DMS153 (cell line): ENCODE measurements around the gene BCAR3.
A peak's percentile ranks its signal among the peaks of the same experiment; 100 is the strongest.
"Not testable (repeated sequence)": the region's sequence is repeated elsewhere in the genome, so short reads cannot be mapped to it uniquely, and the experiment has no call there.

Source experiments
- DNase-seq: peaks from one replicate; lab custom pipeline; 2025; lab: John Stamatoyannopoulos, UW

BCAR3 gene

DNA sequence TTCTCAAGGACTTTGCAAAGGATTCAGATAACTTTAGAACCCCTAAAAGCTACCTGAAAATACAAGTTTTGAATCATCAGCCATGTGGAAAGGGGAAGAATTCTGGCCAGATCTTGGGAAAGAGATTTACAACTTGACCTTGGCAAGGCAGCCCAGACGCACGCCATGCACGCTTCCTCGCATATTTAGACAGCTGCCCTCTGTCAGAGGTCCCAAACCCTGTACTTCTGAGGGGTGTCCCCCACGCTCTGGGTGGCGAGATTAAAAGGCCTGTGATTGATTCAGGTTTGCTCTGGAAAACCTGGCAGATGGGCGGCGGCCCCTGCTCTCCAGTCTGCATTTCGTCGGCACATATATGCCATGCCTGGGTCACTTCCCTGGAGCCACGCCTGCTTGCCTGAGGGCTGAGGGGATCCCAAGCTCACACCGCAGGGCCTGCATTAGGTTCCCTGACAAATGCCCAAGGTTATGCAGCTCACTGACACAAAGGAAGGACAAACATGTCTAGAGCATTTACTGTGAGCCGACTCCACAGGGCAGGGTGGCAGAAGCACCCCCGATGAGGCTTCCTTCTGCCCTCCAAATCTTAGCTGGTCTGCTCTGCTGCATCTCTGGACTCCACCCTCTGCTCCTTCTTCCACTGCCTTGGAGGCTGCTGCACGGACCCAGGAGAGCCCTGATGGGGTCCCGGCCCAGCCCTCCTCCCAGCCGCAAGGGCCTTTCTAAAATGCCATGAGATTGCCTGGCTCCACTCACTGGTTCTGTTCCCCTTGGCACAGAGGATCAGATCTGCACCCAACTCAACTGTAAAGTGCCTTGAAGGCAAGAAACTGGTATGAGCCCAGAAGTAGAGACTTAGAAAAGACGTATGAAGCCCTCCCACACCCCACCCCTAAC lies 103.9 kb downstream of the BCAR3 start:
- no peak for DNase-seq

DNA sequence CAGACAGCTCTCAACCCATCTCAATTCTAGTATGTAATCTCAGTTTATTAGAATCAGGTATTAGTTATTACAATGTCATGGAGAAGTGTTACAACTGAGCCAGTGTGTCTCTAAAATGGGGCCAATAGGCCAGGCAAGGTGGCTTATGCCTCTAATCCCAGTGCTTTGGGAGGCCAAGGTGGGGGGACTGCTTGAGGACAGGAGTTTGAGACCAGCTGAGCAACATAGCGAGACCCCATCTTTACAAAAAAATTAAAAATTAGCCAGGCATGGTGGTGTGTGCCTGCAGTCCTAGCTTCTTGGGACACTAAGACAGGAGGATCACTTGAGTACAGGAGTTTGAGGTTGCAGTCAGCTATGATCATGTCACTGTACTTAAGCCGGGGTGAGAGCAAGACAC lies 104.9 kb downstream of the BCAR3 start:
- DNase-seq = no peak

DNA sequence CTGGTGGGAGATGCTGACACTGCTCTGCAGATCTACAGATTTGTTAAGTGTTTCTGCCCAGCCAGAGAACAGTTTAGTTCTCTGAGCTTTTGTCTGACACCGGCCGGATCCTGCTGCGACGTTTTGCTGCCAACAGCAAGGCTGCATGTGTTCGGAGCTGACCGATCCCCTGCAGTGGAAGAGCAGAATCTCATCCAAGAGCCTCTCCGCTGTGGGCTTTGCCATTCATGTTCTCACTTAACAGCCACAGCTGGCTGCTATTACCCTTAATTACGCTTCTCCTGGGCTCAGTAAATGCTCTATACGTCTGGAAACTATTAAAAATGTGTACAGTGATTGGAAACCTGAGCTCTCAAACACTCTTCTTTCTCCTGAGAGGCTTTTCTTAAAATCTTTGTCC lies 105.3 kb downstream of the BCAR3 start:
- peak; percentile 21 for DNase-seq

DNA sequence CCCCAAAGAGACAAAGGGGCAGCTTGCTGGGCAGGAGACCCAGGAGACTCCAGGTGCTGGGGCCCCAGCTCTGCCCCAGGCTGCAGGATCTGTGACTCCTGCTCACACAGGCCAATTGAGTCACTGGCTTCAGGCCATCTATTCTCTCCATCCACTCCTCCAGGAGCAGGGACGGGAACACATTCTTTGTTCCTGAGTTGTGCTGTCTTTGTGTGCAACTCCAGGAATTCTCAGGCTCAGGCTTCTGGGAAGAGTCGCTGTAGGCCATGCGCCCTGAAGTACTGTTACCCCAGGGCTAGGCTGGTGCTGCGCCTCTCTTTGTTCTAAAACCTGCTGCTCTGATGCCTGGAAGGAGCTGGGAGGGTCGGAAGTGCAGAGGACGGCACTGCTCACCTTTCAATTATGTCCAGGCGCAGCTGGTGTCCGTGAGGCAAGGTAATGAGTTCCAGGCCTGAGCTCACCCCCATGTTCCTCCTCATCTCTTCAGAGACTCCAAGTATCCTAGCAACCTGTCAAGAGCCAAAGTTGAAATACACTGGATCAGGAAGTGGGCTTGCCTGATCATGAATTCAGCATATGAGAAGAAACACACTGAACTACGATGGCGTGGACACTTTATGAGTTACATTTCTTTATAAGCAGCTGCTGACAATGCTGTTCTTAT lies 105.9 kb downstream of the BCAR3 start:
- peak; percentile 78 for DNase-seq

DNA sequence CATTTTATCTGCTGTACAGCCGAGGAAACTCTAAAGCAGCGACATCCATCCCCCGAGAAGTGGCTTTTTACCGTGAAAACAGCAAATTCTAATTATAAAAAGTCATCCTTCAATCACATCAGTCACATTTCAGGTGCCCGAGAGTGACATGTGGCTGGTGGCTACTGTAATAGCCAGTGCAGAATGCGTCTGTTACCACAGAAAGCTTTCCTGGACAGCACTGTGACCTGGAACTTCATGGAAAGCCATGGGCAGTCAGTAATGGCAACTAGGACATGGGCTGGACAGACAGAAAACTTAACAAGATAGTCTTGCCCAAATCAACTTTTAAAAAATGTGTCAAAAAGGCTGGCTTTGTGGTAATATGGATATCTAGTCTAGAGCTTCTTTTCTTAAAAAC lies 106.6 kb downstream of the BCAR3 start:
- no peak for DNase-seq

DNA sequence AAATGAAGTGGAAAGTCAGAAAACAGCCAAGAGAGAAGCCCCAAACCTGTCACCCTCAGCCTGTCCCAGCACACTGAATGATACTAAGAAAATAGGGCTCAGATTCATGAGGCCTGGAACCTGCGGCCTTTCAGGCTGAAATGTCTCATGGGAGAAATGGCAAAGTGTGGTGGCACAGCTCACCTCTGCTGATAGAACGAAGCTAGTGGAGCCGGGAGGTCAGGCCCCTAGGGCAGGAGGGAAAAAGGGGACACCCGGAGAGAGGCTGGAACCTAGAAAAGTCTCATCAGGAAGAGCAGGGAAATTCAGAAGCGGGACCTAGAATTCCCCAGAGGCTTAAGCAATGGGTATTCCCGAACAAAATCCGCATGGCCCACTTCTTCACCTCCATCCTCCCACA lies 107.1 kb downstream of the BCAR3 start:
- no peak for DNase-seq

DNA sequence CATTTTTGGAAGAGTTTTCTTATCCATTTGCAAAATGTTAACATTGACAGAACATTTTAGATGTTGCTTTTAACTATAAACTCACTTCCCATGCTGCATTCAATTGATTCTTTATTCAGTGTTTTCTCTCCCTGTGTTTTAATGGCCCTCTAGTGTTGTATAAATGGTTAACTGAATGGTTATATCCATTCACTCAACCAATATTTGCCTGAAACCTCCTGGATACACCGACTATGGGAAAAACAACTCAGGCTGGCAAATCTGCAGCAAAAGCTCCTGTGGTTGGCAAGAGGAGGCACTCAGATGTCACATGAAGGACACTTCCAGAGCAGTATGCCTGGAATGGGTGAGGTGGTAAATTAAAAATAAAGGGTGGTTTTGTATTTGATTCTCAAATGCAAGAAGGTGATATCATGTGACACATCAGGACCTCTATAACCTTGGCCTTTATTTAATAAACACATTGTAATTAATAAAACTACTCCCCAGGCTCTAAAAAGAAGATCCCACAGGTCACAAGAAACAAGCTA lies 107.6 kb downstream of the BCAR3 start:
- DNase-seq = peak; percentile 87

DNA sequence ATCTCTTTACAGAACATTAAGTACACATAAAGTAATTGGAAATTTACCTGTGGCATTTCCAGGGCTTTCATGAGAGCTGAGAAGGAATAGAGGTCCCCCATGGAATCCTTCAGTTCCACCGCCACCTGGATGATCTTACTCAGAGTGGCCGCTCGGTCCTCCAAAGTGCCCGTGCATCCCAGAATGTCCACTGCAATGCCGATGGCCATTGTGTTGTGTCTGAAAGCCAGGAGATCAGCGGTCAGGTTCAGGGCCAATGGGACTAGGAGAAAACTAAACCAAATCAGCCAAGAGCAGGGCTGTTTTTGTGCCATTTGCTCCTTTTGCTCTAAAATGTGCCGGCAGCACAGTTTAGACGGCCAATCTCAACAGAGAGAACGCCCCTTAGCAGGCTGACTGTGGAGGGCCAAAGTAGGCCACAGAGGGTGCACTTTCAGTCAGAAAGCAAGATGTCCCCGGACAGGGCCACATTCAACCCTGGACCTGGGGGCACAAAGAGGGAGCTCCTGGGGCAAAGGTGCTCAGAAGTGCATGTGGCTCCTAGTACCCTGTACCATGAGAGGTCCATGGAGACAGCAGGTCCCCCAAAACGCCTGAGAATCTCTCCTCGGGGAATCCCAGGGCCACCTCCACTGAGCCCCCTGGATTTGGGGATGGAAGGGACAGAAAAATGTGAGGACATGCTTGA lies 109.9 kb downstream of the BCAR3 start:
- DNase-seq = no peak

DNA sequence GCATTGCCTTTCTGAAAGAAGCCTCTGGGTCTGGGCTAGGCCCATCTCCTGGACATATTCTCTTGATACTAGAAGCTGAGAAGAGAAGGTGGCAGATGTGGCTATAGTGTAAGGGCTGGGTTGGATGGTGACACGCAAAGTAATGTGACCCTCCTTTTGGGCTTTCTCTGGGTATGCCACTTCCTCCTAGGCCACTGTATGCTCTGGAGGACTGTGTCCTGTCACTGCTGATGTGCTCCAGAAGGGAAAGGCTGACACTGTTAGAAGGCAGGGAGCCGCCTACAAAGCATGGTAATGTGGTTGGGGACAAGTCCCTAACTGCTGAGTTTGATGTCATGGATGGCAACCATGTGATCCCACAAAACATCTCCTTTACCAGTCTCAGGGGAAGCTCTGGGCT lies 112.1 kb downstream of the BCAR3 start:
- DNase-seq = no peak

DNA sequence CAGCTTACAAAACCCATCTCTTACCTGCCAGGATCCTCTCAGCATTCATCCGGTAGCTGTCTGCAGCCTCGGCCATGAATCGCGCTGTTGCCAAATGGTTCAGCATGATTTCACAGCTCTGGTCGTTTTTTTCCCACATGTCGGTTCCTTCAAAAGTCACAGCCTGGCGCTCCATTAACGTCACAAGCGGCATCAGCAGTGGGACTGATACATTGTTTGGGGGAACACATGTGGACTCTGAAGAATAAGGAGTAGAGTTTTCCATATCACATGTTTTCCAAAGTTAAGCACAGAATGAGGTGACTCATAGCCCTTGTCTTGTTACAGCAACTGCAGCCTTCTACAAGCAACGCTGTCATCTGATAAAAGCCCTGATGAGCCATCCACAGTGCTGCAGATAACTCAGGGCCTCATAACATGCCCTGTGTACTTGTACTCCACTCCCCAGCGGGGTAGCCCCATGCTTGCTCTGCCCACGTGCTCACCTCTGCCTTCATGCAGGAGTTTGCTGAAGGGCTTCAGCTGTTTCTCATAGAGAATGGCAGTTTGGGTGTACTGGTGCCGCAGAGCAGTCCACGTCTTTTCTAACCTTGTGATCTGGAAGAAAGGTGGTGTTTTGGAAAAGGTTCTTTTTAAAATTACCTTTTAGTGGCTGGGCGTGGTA lies 114.2 kb downstream of the BCAR3 start:
- no peak for DNase-seq

DNA sequence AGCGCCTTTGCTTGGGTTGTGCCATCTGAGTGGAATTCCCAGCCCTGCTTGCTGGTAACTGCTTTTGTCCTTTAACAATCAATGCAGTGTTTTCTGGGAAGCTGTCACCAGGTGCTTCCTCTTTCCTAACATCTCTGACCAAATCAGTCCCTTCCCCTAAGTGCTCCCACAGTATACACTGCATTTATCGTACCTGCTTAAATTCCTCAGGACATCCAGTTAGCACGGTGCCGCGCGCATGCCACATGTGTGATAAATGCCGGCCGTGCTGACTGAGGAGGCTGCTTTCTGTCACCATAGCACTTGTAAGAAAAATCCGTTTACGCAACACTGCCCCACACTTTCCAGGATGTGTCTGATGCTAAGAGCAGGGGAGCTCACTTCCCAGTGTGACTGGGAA lies 115.4 kb downstream of the BCAR3 start:
- no peak for DNase-seq

DNA sequence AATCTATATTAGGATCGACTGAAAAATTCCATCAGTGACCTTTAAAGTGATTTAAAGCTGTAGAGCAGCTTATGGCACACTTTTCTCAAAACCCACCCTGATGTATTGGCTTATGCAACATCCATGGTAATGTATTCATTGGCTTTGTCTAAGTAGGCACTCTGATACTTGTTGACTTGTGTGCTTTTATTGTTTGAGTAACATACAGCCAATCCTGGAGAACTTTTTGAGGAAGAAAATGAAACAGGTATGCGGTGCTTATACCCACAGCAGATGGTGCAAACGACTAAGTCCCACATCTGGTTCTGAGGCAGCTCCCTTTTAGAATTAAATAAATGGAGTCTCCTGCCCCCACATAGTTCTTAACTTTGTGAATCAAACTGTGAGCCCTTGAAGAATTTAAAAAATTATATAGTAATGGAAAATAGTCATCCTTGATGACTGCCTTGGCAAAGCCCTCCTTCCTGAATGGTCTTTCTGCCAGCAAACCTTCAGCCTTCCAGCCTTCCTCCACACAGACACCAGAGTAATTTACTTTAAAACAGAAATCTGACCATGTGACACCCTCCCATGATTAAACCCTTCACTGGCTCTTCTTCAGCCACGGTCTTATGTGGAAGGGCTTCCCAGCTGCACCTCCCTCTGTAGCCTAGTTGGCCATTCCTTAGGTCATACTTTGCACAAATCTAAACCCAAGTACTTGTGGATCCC lies 116.0 kb downstream of the BCAR3 start:
- DNase-seq = no peak

DNA sequence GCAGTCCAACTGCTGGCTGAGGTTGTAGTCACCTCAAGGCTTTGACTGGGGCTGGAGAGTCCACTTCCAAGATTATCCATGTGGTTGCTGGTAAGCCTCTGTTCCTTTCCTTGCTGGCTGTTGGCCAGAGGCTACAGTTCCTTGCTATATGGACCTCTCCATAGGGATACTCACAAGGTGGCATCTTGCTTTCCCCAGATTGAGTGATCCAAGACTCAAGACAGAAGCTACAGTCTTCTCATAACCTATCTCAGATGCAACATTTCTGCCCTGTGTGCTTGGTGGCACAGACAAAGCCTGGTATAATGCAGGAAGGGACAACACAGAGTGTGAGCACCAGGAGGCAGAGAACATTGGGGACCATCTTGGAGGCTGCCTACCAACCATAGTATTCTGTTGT lies 121.9 kb downstream of the BCAR3 start:
- no peak for DNase-seq

DNA sequence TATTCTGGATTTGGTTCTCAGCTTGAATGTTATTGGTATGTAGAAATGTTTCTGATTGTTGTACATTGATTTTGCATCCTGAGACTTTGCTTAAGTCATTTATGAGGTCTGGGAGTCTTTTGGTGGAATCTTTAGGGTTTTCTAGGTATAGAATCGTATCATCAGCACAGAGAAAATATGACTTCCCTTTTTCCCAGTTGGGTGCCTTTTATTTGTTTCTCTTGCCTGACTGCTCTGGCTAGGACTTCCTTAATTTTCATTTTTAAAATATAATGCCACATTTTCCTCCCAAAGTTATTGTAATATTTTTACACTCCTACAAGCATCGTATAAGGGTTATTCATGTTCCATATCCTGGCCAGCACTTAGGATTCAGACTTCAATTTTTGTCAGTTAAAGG lies 122.6 kb downstream of the BCAR3 start:
- DNase-seq = no peak

DNA sequence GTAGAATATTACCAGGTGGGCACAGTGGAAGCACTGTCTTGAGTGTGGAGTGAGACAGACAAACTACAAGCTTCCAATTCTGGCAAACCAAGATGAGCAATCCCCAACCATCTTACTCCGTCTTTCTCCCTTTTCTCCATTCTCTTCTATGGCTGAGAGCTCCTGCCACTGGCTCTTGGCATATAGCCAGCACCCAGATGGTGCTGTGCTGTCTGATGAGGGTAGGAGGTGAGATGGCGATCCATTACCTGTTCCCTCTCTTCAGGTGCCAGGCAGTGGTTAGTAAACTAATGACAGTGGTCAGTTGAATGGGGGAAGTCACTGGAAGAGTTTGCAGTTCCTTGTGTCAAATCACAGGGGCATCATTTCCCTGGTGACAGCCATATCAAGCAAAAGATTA lies 125.3 kb downstream of the BCAR3 start:
- peak; percentile 28 for DNase-seq

DNA sequence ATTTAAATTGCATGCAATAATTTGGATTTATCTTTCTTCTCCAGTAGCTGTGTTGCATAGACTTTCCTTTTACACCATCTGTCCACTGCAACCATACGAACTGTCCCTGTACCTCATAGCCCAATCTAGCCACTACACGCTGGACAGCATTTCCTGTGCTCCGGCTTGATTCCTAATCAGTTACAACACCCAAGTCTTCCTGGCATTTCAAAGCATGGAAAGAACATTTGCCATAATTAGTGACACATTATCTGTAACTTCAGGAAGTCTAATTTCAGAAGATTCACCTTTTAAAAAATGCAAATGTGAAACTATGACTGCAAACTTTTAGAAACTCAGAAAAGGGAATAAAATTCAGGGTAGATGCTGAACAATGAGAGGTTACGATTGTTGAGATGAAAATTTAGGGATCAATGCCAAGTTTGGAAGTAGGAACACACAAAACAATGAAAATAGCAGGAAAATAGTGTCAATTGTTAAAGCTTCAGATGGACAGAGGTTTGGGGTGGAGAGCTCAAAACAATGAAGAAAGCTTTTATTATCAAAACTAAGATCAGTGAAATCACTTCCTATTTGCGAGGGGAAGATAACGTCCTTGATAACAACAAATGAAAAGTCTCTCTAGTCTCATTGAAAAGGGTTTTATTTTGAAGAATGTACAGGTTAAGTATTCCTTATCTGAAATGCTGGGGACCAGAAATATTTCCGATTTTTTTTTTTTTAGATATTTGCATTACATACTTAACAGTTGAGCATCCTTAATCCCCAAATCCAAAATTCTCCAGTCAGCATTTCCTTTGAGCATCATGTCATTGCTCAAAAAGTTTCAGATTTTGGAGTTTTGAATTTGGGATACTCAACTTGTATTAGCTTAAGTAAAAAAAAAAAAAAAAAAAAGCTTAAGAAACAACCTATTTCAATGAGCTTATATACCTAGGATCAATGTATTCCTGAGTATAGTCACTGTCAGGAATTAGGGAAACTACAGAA lies 126.5 kb downstream of the BCAR3 start:
- no peak for DNase-seq

DNA sequence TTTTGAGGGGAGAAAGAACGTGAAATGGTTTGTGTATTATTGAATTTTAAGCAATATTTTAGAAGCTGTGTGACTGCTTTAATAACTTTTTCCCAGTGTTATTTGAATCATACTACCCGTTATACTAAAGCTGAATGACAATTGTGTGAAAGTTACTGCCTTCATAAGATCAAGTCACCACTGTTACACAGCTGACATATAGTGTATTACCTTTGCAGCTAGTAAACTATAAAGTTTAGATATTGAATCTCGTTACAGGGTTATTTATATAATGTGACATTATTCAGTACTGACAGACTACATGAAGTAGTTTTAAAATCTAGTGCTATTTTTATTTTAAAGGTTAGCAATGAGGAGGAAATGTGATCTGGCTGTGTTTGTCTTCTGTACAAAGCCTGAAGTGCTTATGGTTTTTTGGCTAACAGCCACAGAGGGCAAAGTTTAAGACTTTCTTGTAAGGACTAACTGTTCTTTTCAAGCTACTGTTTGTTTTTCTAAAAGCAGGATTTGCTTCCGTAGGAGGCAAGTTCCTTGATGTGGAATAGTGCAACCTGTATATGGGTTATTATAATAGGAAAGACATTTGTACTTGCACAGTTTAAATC lies 127.6 kb downstream of the BCAR3 start:
- DNase-seq = not testable (repeated sequence)

DNA sequence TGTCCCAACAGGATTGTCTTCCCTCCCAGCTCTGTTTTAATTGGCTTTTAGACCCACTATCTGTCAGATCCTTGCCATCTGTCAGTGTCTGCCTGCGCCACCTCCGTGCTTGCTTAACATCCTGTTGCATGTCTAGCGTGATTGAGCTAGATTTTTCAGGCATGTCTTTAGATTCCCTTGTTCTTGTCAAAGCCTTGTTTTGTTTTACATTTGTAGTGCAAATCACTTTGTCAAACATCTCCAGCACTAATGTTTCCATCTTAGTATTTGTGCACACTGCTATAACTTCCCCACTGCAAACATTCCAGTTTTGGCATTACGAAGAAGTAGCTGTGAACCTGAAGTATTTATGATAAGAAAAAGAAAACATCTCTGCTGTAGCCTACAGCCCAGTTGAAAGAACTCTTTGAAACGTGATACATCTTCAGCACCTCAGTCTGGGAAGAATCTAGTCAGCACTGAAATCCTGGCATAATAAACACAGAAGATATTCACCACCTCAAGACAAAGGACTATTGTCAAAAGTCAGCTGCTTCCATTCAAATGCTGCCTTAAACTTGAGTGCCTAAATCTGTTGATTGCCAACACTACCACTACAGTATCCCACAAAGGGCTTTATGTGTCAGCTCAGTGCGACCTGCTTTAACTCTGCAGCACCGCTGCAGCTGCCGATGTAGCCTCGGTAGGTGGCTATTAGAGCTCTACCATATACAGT lies 128.7 kb downstream of the BCAR3 start:
- DNase-seq = no peak

DNA sequence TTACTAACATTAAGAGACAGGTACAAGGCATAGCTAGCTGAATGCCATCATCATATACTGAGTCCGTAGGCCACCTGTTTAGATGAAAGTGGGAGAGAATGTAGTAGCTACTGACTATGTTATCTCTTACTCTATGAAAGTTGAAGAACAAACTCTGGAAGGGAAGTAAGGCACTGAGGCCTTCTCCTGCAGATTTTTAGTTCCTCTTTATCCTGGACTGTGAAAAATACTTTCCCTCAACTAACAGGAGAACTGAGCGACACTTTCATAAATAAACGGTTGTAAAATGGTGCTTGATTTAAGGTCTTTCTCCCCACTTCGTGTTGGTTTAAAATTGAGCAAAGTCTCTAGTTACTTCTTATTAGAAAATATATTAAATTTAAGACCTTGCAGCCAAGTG lies 131.8 kb downstream of the BCAR3 start:
- no peak for DNase-seq
